Endodermal cell (in vitro differentiated cells): ENCODE results near the gene APPBP2. TPM values are rescaled to one million over a fixed set of nuclear protein-coding genes. Genes with fewer than 3 reads are reported as not detected.
A peak's percentile ranks its signal among the peaks of the same experiment; 100 is the strongest.

ENCODE experiments used
- DNase-seq: peaks from one replicate; pipeline ENCODE4 v3.0.0-alpha.2; 2017
- H3K27ac ChIP-seq: 2 replicates; pipeline ENCODE4 v1.5.1; 2013; ENCODE audit warnings: mild to moderate bottlenecking, low read depth, low read length, moderate library complexity
- H3K27me3 ChIP-seq: 2 replicates; pipeline ENCODE4 v1.6.1; 2013; ENCODE audit warnings: mild to moderate bottlenecking, low read length, moderate library complexity; ENCODE audit not compliant: insufficient read depth, control insufficient read depth, poor library complexity, severe bottlenecking
- H3K36me3 ChIP-seq: 2 replicates; pipeline ENCODE4 v1.7.0; 2013; ENCODE audit warnings: mild to moderate bottlenecking, low read length, moderate library complexity; ENCODE audit not compliant: control insufficient read depth, insufficient read depth
- H3K4me1 ChIP-seq: one replicate; pipeline ENCODE4 v1.7.0; 2013; ENCODE audit warnings: low read length; ENCODE audit not compliant: control insufficient read depth, insufficient read depth
- H3K4me3 ChIP-seq: 2 replicates; pipeline ENCODE4 v1.5.1; 2013; ENCODE audit warnings: mild to moderate bottlenecking, low read length, moderate library complexity
- H3K9ac ChIP-seq: 2 replicates; pipeline ENCODE4 v1.6.1; 2013; ENCODE audit warnings: mild to moderate bottlenecking, low read length, moderate library complexity; ENCODE audit not compliant: poor library complexity, severe bottlenecking; ENCODE audit errors: extremely low read depth
- H3K9me3 ChIP-seq: 2 replicates; pipeline ENCODE4 v1.6.1; 2013; ENCODE audit warnings: mild to moderate bottlenecking, low read length, moderate library complexity; ENCODE audit not compliant: control insufficient read depth
- H3K27ac Mint-ChIP-seq: 2 replicates; pipeline ENCODE4 v1.8.0; 2020; ENCODE audit warnings: mixed read lengths
- H3K27me3 Mint-ChIP-seq: 2 replicates; pipeline ENCODE4 v1.8.0; 2021; ENCODE audit warnings: mild to moderate bottlenecking, mixed read lengths; ENCODE audit not compliant: insufficient read depth
- H3K36me3 Mint-ChIP-seq: 2 replicates; pipeline ENCODE4 v1.8.0; 2020; ENCODE audit warnings: low read depth, mixed read lengths
- H3K4me1 Mint-ChIP-seq: 2 replicates; pipeline ENCODE4 v1.8.0; 2020; ENCODE audit warnings: mixed read lengths
- H3K4me3 Mint-ChIP-seq: 2 replicates; pipeline ENCODE4 v1.8.0; 2020; ENCODE audit warnings: mild to moderate bottlenecking, moderate library complexity, mixed read lengths
- H3K9me3 Mint-ChIP-seq: 2 replicates; pipeline ENCODE4 v1.8.0; 2020; ENCODE audit warnings: mild to moderate bottlenecking, mixed read lengths
- CTCF ChIP-seq: fragments of 200-600 bp; sonication (generic); conservative IDR thresholded peaks from 2 replicates; pipeline ENCODE4 v1.5.0; 2021; ENCODE audit warnings: antibody characterized with exemption, mild to moderate bottlenecking
- WGBS, 2 experiments: methylation state at CpG; one replicate each; pipeline versions ENCODE4 v1.1.5 to v1.1.7; 2013; ENCODE audit warnings: missing lambda C conversion rate in 2 of 2, mixed read lengths in 1 of 2; ENCODE audit not compliant: insufficient coverage in 1 of 2, insufficient read length in 1 of 2; 5-methylcytosine and 5-hydroxymethylcytosine counted together
- total RNA-seq, 2 donors: library from RNA; stranded (reverse); fragmentation: NEBNext Ultra II Directional in 1 of 2; extraction: Animal tissue kit (Norgen Biotek cat#: 25700) in 1 of 2; gene quantifications; 2 replicates in 1 of 2; 3 replicates in 1 of 2; pipeline ENCODE4 v1.2.1, GENCODE V29; 2021

The APPBP2 gene
- total RNA-seq, 2 donors from 2014 or later: 25.3 to 28.1 TPM

DNA sequence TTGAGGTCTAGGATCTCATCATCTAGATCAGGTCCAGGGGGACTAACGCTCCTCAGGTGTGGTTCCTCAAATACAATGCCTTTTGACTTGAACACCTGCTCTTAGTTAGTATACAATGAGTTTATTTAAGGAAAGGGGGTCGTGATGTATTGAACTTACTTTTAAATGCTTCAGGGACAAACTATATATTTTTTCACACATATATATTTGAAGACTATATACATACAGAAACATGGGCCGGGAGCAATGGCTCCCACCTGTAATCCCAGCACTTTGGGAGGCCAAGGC, 122.6 kb downstream of the APPBP2 start:
- no peak for DNase-seq
- H3K4me3 Mint-ChIP-seq: no peak overlapping the region
- Histone ChIP-seq H3K9me3 (no peaks in the 10 kb centered on the region), H3K9ac (no peak overlapping the region), H3K4me3 (no peak overlapping the region), H3K36me3 (no peaks in the 10 kb centered on the region), H3K4me1 (no peaks in the 10 kb centered on the region), H3K27me3 (no peaks in the 10 kb centered on the region), H3K27ac (no peak overlapping the region)
- H3K9me3 Mint-ChIP-seq: no peaks in the 10 kb centered on the region
- no peaks in the 10 kb centered on the region for H3K4me1 Mint-ChIP-seq
- no peaks in the 10 kb centered on the region for H3K27me3 Mint-ChIP-seq
- no peak for TF ChIP-seq CTCF
- 88 to 95% methylated on average over 1 to 2 of the region's 3 CpGs for WGBS, 2 experiments
- H3K36me3 Mint-ChIP-seq: no peaks in the 10 kb centered on the region
- no peak overlapping the region for H3K27ac Mint-ChIP-seq

DNA sequence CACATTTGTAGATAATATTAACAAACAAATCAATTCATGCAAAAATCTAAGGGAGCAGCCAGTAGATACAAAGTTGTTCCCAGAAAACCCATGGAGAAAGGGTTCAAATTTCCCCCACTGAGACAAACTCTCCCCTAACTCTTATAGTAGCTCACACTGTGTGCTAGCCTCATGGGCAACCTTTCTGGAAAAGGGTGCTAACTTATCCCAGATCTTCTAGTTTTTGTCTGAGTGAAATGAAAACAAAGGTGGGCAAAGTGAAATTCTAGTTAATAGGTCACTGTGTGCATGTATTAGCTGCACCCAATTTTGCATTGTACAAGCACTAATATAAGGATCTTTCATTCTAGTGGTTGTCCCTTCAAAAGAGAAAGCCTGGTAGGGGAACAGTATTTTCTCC, 124.2 kb downstream of the APPBP2 start:
- Mint-ChIP-seq H3K27me3 (no peaks in the 10 kb centered on the region), H3K4me3 (no peak overlapping the region), H3K27ac (no peak overlapping the region), H3K9me3 (no peaks in the 10 kb centered on the region), H3K36me3 (no peaks in the 10 kb centered on the region), H3K4me1 (peaks cover 2% of the 10 kb centered on the region)
- DNase-seq: peak; percentile 2
- H3K36me3 ChIP-seq: no peaks in the 10 kb centered on the region
- H3K9me3 ChIP-seq: no peaks in the 10 kb centered on the region
- H3K27ac ChIP-seq: no peak overlapping the region
- TF ChIP-seq CTCF: no peak
- no peak overlapping the region for H3K4me3 ChIP-seq
- H3K27me3 ChIP-seq: no peaks in the 10 kb centered on the region
- no peaks in the 10 kb centered on the region for H3K4me1 ChIP-seq
- H3K9ac ChIP-seq: no peak overlapping the region

- no peak for TF ChIP-seq CTCF
- Mint-ChIP-seq H3K4me1 (peaks cover 8% of the 10 kb centered on the region), H3K27ac (no peak overlapping the region), H3K9me3 (no peaks in the 10 kb centered on the region), H3K4me3 (no peak overlapping the region), H3K27me3 (no peaks in the 10 kb centered on the region), H3K36me3 (no peaks in the 10 kb centered on the region)
- Histone ChIP-seq H3K36me3 (no peaks in the 10 kb centered on the region), H3K4me1 (peaks cover 5% of the 10 kb centered on the region), H3K27me3 (no peaks in the 10 kb centered on the region), H3K9ac (no peak overlapping the region), H3K9me3 (no peaks in the 10 kb centered on the region), H3K27ac (no peak overlapping the region), H3K4me3 (no peak overlapping the region)
- DNase-seq: no peak
- 97 to 100% methylated on average over 2 to 3 of the region's 3 CpGs for WGBS, 2 experiments
These were observed 127.6 kb downstream of the APPBP2 start for GRCh38 chr17:60398227-60398959.
